ENCODE results near the gene ENPP1.
A peak's percentile ranks its signal among the peaks of the same experiment; 100 is the strongest.
"Not testable (repeated sequence)": the region's sequence is repeated elsewhere in the genome, so short reads cannot be mapped to it uniquely, and the experiment has no call there.

The ENPP1 gene

DNA sequence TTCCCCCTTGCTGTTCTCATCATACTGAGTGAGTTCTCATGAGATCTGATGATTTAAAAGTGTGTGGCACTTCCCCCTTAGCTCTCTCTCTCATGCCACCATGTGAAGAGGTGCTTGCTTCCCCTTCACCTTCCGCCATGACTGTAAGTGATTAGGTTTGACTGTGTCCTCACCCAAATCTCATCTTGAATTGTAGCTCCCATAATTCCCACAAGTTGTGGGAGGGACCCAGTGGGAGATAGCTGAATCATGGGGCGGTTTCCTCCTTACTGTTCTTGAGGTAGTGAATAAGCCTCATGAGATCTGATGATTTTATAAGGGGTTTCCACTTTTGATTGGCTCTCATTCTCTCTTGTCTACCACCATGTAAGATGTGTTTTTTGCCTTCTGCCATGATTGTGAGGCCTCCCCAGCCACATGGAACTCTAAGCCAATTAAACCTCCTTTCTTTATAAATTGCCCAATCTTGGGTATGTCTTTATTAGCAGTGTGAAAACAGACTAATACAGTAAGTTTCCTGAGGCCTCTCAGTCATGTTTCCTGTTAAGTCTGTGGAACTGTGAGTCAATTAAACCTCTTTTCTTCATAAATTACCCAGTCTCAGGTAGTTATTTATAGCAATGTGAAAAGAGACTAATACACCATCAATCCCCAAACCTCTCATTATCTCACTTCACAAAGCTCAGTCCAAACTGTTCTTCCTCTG, 108.4 kb downstream of the ENPP1 start:
- DNase-seq (ENCODE audit: low read depth), result not testable (repeated sequence)

DNA sequence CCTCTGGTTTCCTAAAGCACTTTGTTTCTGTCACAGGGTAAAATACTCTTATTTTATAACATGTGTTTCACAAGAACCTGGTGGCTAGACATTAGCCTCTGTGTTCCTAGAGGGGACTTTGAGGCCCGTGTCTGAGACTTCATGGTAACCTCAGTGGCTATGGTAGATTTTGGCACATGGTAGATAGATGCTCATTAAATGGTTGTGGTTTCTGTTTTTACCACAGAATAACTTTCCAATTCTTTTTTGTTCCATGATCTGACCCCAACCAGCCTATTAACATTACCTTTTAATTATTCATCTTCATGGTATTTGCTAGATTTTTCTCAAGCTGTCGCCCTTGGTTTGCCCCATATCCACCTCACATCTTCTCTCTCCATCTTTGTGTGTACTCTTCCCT, 109.0 kb downstream of the ENPP1 start:
- no peak for DNase-seq (ENCODE audit: low read depth)

DNA sequence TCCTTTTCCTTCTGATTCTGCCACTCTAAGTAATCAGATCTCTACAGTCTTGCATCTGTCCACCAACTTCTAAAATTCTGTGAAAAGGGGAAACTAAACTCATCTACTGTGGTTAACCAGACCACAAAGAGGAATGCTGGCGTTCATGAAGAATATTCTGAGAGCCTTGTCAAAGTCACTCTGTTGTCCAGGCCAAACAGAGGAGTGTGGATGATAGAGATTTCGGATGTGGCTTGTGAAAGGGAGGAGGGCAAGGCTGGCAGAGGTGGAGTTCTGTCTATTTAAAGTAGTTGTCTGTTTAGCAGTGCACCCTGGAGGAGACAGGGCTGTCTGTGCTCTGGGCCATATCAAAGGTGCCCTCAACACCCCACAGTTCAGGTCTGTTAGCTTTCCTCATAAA, 109.5 kb downstream of the ENPP1 start:
- DNase-seq (ENCODE audit: low read depth), result no peak

DNA sequence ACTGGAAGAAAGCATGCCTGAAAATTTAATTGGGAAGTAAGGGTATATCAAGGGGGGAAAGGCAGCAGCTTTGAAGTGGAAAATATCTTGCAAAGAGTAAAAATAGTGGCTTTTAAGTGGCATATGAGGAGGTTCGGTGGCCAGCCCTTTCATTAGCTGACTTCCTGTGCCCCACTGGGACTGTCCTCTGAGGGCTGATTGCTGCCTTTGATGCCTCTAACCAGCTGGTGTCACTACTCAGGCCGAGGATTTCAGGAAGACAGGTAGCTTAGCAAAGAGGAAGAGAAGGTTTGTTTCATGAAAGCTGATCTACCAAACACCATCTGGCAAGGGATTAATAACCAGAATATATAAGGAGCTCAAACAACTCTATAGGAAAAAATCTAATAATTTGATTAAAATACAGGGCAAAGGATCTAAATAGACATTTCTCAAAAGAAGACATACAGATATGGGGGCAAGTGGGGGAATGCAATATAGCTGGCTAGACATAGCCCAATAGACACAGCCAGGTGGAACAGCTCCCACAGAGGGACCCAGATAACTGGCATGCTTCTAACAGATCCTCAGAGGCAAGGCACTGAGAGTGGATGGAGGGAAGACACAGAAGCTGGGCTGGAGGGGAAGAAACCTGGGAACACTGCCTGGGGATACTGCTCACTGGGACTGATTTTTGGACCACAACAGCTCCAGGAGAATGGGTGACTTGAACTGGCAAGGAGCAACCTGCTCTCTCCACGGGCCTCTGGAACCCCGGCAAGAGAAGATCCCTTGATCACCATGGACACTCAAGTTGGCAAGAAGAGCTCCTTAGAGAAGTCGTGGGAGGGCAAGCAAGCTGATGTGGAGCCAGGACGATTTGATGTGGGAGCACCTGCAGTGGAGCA, 110.2 kb downstream of the ENPP1 start:
- DNase-seq (ENCODE audit: low read depth), result no peak

DNA sequence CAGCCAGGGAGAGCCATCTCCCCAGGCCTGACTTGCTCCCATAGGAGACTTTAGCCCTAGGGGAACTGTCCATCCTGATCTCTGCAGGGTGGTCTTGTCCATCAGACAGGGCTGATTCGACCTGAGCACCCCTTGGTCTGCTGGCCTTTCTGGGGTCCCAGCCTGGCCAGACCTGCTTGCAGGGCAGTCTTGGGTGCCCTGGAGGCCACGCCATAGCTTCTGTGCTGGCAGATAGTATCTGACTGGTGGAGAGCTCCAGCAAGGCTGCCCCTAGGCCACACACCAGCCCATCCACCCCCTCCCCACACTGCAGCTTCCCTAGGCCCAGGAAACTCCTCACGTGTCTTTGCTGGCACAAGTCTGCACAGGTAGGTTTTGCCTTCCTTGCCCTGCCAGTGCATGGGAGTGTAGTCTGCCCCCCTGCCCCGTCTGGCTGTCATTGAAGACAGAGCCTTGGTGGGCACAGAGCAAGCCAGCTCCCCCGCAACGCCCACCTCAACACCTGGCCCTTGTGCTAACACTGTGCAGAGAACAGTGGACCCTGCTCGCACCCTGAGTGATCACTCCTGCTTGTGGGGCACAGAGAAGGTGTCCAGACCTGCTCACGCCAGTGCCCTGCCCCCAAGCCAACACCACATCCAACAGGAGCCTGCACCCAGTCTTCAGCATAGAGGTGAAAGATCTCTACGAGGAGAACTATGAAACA, 111.0 kb downstream of the ENPP1 start:
- DNase-seq (ENCODE audit: low read depth), result no peak

DNA sequence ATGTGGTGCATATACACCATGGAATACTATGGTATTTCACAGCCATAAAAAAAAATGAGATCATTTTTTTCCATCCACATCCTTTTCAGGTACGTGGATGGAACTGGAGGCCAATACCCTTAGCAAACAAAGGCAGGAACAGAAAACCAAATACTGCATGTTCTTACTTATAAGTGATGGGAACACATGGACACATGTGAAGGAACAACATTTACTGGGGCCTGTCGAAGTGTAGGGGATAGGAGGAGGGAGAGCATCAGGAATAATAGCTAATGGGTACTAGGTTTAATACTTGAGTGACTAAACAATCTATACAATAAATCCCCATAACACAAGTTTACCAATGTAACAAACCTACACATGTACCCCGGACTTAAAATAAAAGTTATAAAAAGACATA, 112.8 kb downstream of the ENPP1 start:
- DNase-seq (ENCODE audit: low read depth), result no peak

DNA sequence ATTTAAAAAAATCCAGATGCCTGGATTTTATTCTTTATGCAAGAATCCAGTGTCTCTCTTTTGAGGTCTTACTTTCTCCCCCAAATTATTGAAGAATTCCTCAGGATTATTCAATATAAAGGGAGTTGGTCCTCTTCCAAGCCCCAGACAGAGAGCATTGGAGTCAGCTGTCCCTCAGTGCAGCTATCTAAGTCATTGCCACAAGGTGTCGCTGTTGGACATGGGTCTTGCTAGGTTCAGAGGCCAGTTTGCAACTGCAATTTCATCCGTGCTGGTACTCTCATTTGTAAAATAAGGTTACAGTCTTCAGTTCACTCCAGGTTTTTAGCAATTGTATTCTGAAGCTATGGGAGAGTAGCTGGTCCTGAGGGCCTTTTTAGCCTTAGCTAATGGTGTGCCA, 115.5 kb downstream of the ENPP1 start:
- DNase-seq (ENCODE audit: low read depth), result no peak

DNA sequence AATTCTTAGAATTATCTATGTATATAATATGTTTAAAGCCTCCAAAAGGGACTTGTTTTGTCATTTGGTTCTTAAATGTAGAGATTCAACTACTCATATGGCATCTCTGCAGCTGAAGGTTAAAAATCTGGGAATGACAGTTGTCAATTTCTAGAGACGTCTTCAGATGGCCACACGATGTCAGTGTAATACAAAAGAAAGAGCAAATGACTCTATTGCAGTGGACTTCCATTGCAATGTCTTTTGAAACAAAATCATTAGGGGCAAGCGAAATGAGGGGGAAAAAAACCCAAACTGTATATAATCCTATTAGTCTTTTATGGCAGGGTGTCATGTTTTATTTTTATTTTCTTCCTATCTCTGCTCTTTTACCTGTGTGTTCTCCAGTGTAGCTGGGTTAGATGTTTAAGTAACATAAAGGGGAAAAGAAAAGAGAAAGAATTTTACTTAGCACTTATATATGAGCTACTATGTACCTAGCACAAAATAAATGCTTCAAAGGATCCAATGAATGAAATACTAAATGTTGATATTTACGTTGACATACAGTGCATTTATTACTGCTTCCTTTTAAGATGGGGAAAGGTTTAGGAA, 117.2 kb downstream of the ENPP1 start:
- DNase-seq (ENCODE audit: low read depth), result no peak

DNA sequence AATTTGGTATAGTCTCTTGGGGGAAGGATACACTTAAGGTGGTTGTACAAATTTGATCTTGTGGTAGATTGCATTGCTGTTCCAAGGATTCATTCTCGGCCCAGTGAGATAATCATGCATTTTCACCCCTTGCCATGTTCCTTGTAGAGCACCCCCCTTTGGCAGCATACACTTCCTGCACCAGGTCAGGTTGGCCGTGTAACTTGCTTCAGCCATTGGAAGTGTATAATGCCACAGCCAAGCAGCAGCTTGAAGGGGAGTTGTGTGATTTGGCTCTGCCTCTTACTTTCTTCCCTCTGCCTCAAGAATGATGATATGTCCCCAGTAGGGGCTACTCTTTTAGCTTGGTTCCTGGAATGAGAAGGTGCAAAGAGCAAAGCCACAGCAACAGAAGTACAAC, 121.4 kb downstream of the ENPP1 start:
- no peak for DNase-seq (ENCODE audit: low read depth)

DNA sequence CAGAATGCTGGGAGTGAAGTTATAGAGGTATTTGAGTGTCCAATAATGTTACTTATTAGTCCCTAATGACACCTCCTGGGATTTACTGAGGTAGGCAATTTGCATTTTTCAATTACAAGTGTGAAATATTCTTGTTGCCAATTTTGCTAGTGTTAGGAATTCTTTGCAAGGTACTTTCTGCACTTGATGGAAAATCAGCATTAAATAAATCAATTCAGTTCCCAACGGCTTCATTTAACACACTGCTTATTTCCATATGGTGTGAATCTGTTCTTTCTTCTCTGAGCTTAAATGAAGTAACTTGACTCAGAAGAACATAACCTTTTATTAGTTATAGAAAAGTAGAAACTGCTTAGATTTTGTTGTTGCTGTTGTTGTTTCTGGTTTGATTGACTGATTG, 122.2 kb downstream of the ENPP1 start:
- no peak for DNase-seq (ENCODE audit: low read depth)

DNA sequence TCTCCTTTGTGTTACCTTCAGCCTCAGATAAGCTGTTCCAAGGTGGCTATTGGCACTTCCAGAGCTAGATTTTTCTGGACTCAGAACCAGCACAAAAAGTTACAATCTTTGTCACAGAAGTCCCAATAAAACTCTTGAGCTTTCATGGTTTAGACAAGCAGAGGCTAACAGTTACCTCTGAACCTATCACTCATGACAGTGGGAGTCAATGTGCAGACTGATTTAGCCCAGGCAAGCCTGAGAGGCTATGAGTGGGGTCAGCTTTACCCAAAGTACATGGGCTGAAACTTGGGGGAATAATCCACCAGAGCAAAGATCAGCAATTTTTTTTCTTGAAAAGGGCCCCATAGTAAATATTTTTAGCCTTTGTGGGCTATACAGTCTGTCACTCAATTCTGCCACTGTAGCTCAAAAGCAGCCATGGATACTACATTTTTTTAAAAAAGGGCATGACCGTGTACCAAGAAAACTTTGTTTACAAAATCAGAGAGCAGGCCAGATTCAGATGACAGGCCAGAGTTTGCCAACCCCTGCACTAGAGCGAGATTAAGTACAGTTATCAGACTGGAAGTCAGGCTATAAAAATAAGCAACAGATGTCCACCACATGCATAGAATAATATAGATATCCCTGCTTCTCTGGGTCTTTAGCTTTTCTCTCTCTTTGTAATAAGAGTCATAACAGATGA, 123.4 kb downstream of the ENPP1 start:
- DNase-seq (ENCODE audit: low read depth), result no peak

DNA sequence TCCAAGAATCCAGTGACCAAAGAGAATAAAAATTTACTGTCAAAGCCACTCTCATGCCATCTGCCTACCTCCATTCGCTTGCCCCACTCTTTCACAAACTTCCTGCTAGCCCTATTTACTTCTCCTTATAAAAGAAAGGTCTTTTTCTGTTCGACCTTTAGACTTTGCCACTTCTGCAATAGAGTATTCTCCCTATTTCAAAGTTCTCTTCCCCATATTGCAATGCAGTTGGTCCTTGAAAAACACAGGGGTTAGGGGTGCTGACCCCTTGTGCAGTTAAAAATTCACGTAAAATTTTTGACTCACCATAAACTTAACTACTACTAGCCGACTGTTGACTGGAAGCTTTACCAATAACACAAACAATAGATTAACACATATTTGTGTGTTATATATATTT, 128.3 kb downstream of the ENPP1 start:
- DNase-seq (ENCODE audit: low read depth), result no peak

DNA sequence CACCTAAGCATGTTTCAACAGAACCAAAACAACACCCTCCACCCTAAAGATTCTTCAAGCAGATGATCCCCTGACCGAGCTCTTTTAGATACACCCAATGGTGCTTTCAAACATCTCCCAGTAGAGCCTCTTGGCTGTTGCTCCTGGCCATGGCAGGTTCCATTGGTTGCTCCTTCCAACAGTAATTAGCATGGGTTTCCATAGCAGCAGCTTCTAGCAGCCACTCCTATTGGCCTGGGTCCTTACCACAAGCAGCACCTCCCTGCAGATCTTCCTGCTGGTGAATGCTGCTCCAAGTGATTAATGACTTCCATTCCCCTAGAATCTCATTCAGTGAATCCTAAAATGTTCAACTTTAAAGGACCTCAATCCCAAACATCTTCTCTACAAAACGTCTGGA, 129.4 kb downstream of the ENPP1 start:
- peak; percentile 54 for DNase-seq (ENCODE audit: low read depth)

DNA sequence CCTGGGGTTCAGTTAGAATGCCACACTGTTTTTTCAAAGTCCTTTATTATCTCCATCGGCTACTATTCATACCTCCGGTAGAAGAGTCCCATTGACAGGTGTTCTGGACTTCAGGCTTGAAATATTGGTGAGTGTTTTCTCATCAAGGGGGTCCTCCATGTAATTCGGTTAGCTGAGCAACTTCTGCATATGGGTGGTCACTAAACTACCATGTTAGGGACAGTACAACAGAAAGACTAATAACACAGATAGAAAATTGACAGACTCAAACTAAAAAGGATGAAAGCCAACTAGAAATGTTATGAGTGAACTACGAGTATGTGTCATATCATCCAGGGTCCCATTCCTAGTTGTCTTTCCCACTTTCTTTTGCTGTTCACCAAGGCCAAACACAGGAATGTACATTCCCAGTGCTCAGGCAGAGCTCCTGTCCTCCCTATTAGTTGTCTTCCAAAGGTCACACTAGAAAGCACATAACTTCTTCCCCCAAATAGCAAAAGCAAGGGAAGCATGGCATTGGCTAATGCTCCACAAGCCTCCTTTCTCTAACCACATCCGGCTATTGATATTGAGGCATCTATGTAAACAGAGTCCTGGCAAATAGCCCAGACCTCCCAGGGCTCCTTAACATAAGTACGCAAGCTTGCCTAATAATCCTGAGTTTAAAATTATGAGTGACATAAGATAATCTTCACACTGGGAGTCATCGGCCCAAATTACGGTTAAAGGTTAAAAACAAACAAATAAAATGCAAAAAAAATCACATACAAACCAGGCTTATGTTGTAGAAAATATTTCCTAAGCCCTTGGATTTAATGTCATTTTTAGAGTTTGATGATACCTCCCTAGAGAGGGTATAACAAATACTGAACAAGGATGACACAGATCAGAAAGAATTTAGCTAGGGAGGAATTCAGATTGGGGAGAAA, 130.1 kb downstream of the ENPP1 start:
- no peak for DNase-seq (ENCODE audit: low read depth)

All from GM04504 (cell line).